ENCODE data around the gene SESN1. TPM values are rescaled to one million over a fixed set of nuclear protein-coding genes. Genes with fewer than 3 reads are reported as not detected.

SESN1 gene
- total and polyA plus RNA-seq, 9 of the 15 experiments (the other 6 are each of a cell fraction or from before 2014, with no cell fraction given): 3.1 to 13.0 (median 7.4) TPM

DNA sequence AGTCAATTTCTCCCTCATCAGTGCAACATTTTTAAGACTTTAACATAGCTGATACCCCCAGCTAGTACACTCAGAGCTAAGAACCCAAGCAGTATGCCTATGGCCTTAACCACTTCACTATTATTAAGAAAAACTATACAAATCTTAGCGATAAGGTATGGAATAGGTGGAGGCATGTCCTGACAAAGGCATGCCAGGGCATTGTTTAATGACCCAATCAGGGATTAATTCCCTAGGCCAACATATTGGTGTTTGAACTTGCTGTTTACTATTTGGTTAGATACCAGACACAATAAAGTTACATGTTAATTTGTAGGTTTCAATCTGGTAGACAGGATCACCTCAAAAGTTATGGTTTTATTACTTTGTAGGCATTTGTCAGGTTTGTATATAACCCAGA, 153.4 kb downstream of the SESN1 start:
- Histone ChIP-seq H3K9ac (ENCODE audit: insufficient read depth in 1 of 2, low read depth in 2 of 2, low read length in 2 of 2) (no peak overlapping the region), H3K4me3 (no peak overlapping the region), H3K4me1 (replicated peaks in 1 of 2; ENCODE audit: control insufficient read depth in 2 of 2, insufficient read depth in 2 of 2, low read length in 2 of 2) (no peaks in the 10 kb centered on the region; a peak in 1 of 5 replicates), H4K20me1 (replicated peaks; ENCODE audit: control insufficient read depth, insufficient read depth, low read length) (no peaks in the 10 kb centered on the region), H3K4me2 (ENCODE audit: insufficient read depth, low read length) (no peak overlapping the region), H3K79me2 (ENCODE audit: control insufficient read depth, insufficient read depth, low read length) (no peaks in the 10 kb centered on the region), H3K27ac (ENCODE audit: extremely low read depth, low read depth, low read length) (no peak overlapping the region), H3K9me3 (replicated peaks; ENCODE audit: control insufficient read depth, insufficient read depth, low read depth, low read length) (no peaks in the 10 kb centered on the region), H2AFZ (ENCODE audit: low read depth, low read length) (no peak overlapping the region), H3K27me3 (ENCODE audit: control insufficient read depth in 2 of 2, insufficient read depth in 2 of 2, low read length in 2 of 2) (peaks cover 8 to 21% of the 10 kb centered on the region in 2 experiments; a peak in 4 of 5 replicates), H3K36me3 (ENCODE audit: control insufficient read depth, insufficient read depth, low read length) (no peaks in the 10 kb centered on the region), H3K9me1 (ENCODE audit: control insufficient read depth, insufficient read depth, low read length) (no peaks in the 10 kb centered on the region)
- POLR2A ChIA-PET: interaction anchor here (0.5 to 1.4 kb wide), 3 partner anchors 8 to 16 kb away, joined by 3 to 4 read pairs (median 3); no protein-coding TSS in a partner anchor
- intact Hi-C loops (cut with micrococcal nuclease) (no loop called here), in situ Hi-C loops (cut with MboI) (no loop called here)
- DNase-seq (ENCODE audit: extremely low read depth in 1 of 4, low spot score in 3 of 4) (no peak), ATAC-seq (no peak), FAIRE-seq (no peak)
- BruUV-seq (replicated peaks): no TSS peak
- TF ChIP-seq ZNF165 (CRISPR knock-in tag; IDR thresholded peaks at IDR 0.05; ENCODE audit: borderline replicate concordance) (no peak), TFAM (CRISPR knock-in tag; conservative IDR thresholded peaks at IDR 0.05) (no peak), EGR1 (conservative IDR thresholded peaks at IDR 0.05) (no peak), MCM2 (IDR thresholded peaks at IDR 0.05; ENCODE audit: low read depth) (no peak), RHOXF2B (CRISPR knock-in tag; conservative IDR thresholded peaks at IDR 0.05) (no peak), ZNF217 (CRISPR knock-in tag; IDR thresholded peaks at IDR 0.05) (no peak), YY1 (IDR thresholded peaks at IDR 0.05; ENCODE audit: borderline replicate concordance in 1 of 3, control insufficient read depth in 1 of 3, extremely low read depth in 1 of 3, insufficient read depth in 3 of 3, insufficient read length in 1 of 3, insufficient replicate concordance in 2 of 3, low read depth in 1 of 3, low read length in 2 of 3) (no peak)
- TF ChIP-seq, protein P1, sequence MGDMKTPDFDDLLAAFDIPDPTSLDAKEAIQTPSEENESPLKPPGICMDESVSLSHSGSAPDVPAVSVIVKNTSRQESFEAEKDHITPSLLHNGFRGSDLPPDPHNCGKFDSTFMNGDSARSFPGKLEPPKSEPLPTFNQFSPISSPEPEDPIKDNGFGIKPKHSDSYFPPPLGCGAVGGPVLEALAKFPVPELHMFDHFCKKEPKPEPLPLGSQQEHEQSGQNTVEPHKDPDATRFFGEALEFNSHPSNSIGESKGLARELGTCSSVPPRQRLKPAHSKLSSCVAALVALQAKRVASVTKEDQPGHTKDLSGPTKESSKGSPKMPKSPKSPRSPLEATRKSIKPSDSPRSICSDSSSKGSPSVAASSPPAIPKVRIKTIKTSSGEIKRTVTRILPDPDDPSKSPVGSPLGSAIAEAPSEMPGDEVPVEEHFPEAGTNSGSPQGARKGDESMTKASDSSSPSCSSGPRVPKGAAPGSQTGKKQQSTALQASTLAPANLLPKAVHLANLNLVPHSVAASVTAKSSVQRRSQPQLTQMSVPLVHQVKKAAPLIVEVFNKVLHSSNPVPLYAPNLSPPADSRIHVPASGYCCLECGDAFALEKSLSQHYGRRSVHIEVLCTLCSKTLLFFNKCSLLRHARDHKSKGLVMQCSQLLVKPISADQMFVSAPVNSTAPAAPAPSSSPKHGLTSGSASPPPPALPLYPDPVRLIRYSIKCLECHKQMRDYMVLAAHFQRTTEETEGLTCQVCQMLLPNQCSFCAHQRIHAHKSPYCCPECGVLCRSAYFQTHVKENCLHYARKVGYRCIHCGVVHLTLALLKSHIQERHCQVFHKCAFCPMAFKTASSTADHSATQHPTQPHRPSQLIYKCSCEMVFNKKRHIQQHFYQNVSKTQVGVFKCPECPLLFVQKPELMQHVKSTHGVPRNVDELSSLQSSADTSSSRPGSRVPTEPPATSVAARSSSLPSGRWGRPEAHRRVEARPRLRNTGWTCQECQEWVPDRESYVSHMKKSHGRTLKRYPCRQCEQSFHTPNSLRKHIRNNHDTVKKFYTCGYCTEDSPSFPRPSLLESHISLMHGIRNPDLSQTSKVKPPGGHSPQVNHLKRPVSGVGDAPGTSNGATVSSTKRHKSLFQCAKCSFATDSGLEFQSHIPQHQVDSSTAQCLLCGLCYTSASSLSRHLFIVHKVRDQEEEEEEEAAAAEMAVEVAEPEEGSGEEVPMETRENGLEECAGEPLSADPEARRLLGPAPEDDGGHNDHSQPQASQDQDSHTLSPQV (IDR thresholded peaks at IDR 0.05): no peak
- TF ChIP-seq, protein P2, sequence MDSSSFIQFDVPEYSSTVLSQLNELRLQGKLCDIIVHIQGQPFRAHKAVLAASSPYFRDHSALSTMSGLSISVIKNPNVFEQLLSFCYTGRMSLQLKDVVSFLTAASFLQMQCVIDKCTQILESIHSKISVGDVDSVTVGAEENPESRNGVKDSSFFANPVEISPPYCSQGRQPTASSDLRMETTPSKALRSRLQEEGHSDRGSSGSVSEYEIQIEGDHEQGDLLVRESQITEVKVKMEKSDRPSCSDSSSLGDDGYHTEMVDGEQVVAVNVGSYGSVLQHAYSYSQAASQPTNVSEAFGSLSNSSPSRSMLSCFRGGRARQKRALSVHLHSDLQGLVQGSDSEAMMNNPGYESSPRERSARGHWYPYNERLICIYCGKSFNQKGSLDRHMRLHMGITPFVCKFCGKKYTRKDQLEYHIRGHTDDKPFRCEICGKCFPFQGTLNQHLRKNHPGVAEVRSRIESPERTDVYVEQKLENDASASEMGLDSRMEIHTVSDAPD (CRISPR knock-in tag; IDR thresholded peaks at IDR 0.05): no peak
- 5% methylated on average over 1 of the region's 1 CpG for WGBS (ENCODE audit: insufficient coverage, low coverage, missing lambda C conversion rate)
- CTCF ChIA-PET (ENCODE audit: low intra/inter-chr PET ratio): no interaction called here
